Left lung (tissue), 10 donors: ENCODE measurements around the gene NEURL3. TPM values are rescaled to one million over a fixed set of nuclear protein-coding genes. Genes with fewer than 3 reads are reported as not detected.

Experiments
- ATAC-seq: fragments of 200-7000 bp; cut with Tn5 transposase; one replicate; pipeline ENCODE4 v1.9.1; 2020; ENCODE audit warnings: moderate library complexity
- DNase-seq, 4 donors: peaks; one replicate each; pipeline ENCODE4 v3.0.0-alpha.2; 2013 to 2020
- H3K27ac ChIP-seq, 2 donors: fragments of 200-600 bp; sonication (generic) in 1 of 2; one replicate each; pipeline versions ENCODE4 v1.5.0 to v1.8.0; 2020 to 2021
- H3K27me3 ChIP-seq, 2 donors: fragments of 200-600 bp; sonication (generic) in 1 of 2; one replicate each; pipeline versions ENCODE4 v1.5.0 to v1.8.0; 2020 to 2021
- H3K36me3 ChIP-seq, 2 donors: fragments of 200-600 bp; sonication (generic) in 1 of 2; one replicate each; pipeline versions ENCODE4 v1.5.0 to v1.8.0; 2020 to 2021
- H3K4me1 ChIP-seq, 2 donors: fragments of 200-600 bp; one replicate each; pipeline ENCODE4 v1.8.0; 2021
- H3K4me3 ChIP-seq, 2 donors: fragments of 200-600 bp; sonication (generic) in 1 of 2; one replicate each; pipeline versions ENCODE4 v1.5.0 to v1.8.0; 2020 to 2021; ENCODE audit warnings: mild to moderate bottlenecking in 1 of 2
- H3K9me3 ChIP-seq, 2 donors: fragments of 200-600 bp; sonication (generic) in 1 of 2; one replicate each; pipeline versions ENCODE4 v1.5.0 to v1.8.0; 2020 to 2021
- intact Hi-C, 2 donors: fragments of 100-400 bp; cut with DNase I; formaldehyde crosslinking; loops; one replicate each; pipeline versions ENCODE4 v1.11.2 to v1.14.2; 2022
- polyA plus RNA-seq, 6 donors: library from polyadenylated mRNA; unstranded; fragments of 120-200 nt; gene quantifications; one replicate each; pipeline ENCODE4 v1.2.1, GENCODE V29; 2013; ENCODE audit not compliant: insufficient read length in 6 of 6
- total RNA-seq, 2 donors: library from RNA; stranded (reverse); fragmentation: NEBNext Ultra II Directional; extraction: Animal tissue kit (Norgen Biotek cat#: 25700); gene quantifications; one replicate each; pipeline ENCODE4 v1.2.1, GENCODE V29; 2021
- TF ChIP-seq, protein P1 (sequence below), 2 donors: fragments of 200-600 bp; sonication (generic) in 1 of 2; IDR thresholded peaks; one replicate each; pipeline versions ENCODE4 v1.5.0 to v1.8.0; 2021; ENCODE audit warnings: antibody characterized with exemption in 2 of 2
- donor health status: DM: no; HTN: yes; CAD: no.
- donor health status: DM: no; HTN: no; CAD: no.

The NEURL3 gene
- total and polyA plus RNA-seq, 8 donors: 0.18 to 0.62 (median 0.32) TPM

GRCh38 chr2:96449174-96449573 is 56.0 kb downstream of the NEURL3 start:
- ATAC-seq (no peak), DNase-seq (no peak)
- H3K27ac ChIP-seq: no peak overlapping the region
- no peaks in the 10 kb centered on the region for H3K36me3 ChIP-seq
- TF ChIP-seq, protein P1, sequence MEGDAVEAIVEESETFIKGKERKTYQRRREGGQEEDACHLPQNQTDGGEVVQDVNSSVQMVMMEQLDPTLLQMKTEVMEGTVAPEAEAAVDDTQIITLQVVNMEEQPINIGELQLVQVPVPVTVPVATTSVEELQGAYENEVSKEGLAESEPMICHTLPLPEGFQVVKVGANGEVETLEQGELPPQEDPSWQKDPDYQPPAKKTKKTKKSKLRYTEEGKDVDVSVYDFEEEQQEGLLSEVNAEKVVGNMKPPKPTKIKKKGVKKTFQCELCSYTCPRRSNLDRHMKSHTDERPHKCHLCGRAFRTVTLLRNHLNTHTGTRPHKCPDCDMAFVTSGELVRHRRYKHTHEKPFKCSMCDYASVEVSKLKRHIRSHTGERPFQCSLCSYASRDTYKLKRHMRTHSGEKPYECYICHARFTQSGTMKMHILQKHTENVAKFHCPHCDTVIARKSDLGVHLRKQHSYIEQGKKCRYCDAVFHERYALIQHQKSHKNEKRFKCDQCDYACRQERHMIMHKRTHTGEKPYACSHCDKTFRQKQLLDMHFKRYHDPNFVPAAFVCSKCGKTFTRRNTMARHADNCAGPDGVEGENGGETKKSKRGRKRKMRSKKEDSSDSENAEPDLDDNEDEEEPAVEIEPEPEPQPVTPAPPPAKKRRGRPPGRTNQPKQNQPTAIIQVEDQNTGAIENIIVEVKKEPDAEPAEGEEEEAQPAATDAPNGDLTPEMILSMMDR (IDR thresholded peaks at IDR 0.05): no peak
- intact Hi-C loops: no loop called here
- H3K4me3 ChIP-seq: no peak overlapping the region
- H3K9me3 ChIP-seq: no peaks in the 10 kb centered on the region
- no peaks in the 10 kb centered on the region for H3K4me1 ChIP-seq
- H3K27me3 ChIP-seq: no peaks in the 10 kb centered on the region

DNA sequence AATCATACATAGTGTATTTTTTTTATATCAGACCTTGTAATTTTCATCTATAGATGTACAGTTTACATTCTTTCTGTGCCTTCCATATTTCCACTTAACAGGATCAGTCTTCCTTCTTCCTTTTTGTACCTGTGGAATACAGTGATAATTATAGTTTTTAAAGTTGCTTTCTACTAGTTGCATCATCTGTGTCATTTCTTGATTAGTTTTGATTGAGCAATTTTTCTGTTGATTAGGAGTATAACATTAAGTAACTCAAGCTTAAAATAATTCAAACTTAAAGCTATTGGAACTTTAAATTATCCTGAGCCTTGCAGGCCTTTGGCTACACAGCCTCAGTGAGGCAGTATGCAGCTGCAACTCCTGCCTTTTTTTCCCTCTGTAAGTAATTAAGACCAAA is 57.4 kb downstream of the NEURL3 start:
- Histone ChIP-seq H3K27ac (no peak overlapping the region), H3K36me3 (no peaks in the 10 kb centered on the region), H3K9me3 (no peaks in the 10 kb centered on the region), H3K4me1 (no peaks in the 10 kb centered on the region), H3K27me3 (no peaks in the 10 kb centered on the region), H3K4me3 (no peak overlapping the region)
- TF ChIP-seq, protein P1 (IDR thresholded peaks at IDR 0.05): no peak
- intact Hi-C loops: no loop called here
- no peak for ATAC-seq
- no peak for DNase-seq

Other genes starting within 250 kb of the NEURL3 start
- gene TMEM127, start 239.4 kb downstream of the NEURL3 start, total RNA-seq: 10 to 100 TPM; 66.1 to 79.9 TPM
- 10 to 100 TPM; 29.1 to 36.1 (median 33.7) TPM for gene TMEM127, start 239.4 kb downstream of the NEURL3 start, polyA plus RNA-seq
- 10 to 100 TPM; 59.8 to 69.1 TPM for gene CIAO1, start 239.1 kb downstream of the NEURL3 start, total RNA-seq
- gene CIAO1, start 239.1 kb downstream of the NEURL3 start, polyA plus RNA-seq: 10 to 100 TPM; 60.7 to 72.8 (median 63.2) TPM
- gene SNRNP200, start 199.8 kb downstream of the NEURL3 start, total RNA-seq: 10 to 100 TPM; 82.7 to 96.1 TPM
- gene SNRNP200, start 199.8 kb downstream of the NEURL3 start, polyA plus RNA-seq: 100 to 1,000 TPM; 184 to 209 (median 197) TPM
- gene ITPRIPL1, start 180.0 kb downstream of the NEURL3 start, total RNA-seq: 1 to 10 TPM; 1.3 to 2.3 TPM
- 1 to 10 TPM; 4.2 to 6.1 (median 5.4) TPM for gene ITPRIPL1, start 180.0 kb downstream of the NEURL3 start, polyA plus RNA-seq
- 1 to 10 TPM; 4.4 to 5.7 TPM for gene NCAPH, start 169.6 kb downstream of the NEURL3 start, total RNA-seq
- 10 to 100 TPM; 14.0 to 32.7 (median 17.5) TPM for gene NCAPH, start 169.6 kb downstream of the NEURL3 start, polyA plus RNA-seq
- 10 to 100 TPM; 17.4 to 30.9 TPM for gene ARID5A, start 31.4 kb upstream of the NEURL3 start, total RNA-seq
- 1 to 10 TPM; 6.6 to 8.4 (median 7.0) TPM for gene ARID5A, start 31.4 kb upstream of the NEURL3 start, polyA plus RNA-seq
- 10 to 100 TPM; 39.9 to 41.2 TPM for gene KANSL3, start 133.0 kb upstream of the NEURL3 start, total RNA-seq
- 10 to 100 TPM; 51.8 to 61.5 (median 55.5) TPM for gene KANSL3, start 133.0 kb upstream of the NEURL3 start, polyA plus RNA-seq
- under 1 TPM; 0.29 to 0.35 TPM for gene FER1L5, start 137.4 kb upstream of the NEURL3 start, total RNA-seq
- 1 to 10 TPM in 1 of 6 donors, under 1 TPM in 5; 0.44 to 1.1 (median 0.84) TPM for gene FER1L5, start 137.4 kb upstream of the NEURL3 start, polyA plus RNA-seq
- 10 to 100 TPM; 18.4 to 23.2 TPM for gene LMAN2L, start 234.7 kb upstream of the NEURL3 start, total RNA-seq
- gene LMAN2L, start 234.7 kb upstream of the NEURL3 start, polyA plus RNA-seq: 10 to 100 TPM; 42.7 to 54.7 (median 50.7) TPM